Endodermal cell (in vitro differentiated cells): ENCODE measurements around the gene ZNF70. TPM values are rescaled to one million over a fixed set of nuclear protein-coding genes. Genes with fewer than 3 reads are reported as not detected.

ENCODE experiments used
- DNase-seq: peaks from one replicate; pipeline ENCODE4 v3.0.0-alpha.2; 2017
- H3K27ac ChIP-seq: 2 replicates; pipeline ENCODE4 v1.5.1; 2013; ENCODE audit warnings: mild to moderate bottlenecking, low read depth, low read length, moderate library complexity
- H3K27me3 ChIP-seq: 2 replicates; pipeline ENCODE4 v1.6.1; 2013; ENCODE audit warnings: mild to moderate bottlenecking, low read length, moderate library complexity; ENCODE audit not compliant: insufficient read depth, control insufficient read depth, poor library complexity, severe bottlenecking
- H3K36me3 ChIP-seq: 2 replicates; pipeline ENCODE4 v1.7.0; 2013; ENCODE audit warnings: mild to moderate bottlenecking, low read length, moderate library complexity; ENCODE audit not compliant: control insufficient read depth, insufficient read depth
- H3K4me1 ChIP-seq: one replicate; pipeline ENCODE4 v1.7.0; 2013; ENCODE audit warnings: low read length; ENCODE audit not compliant: control insufficient read depth, insufficient read depth
- H3K4me3 ChIP-seq: 2 replicates; pipeline ENCODE4 v1.5.1; 2013; ENCODE audit warnings: mild to moderate bottlenecking, low read length, moderate library complexity
- H3K9ac ChIP-seq: 2 replicates; pipeline ENCODE4 v1.6.1; 2013; ENCODE audit warnings: mild to moderate bottlenecking, low read length, moderate library complexity; ENCODE audit not compliant: poor library complexity, severe bottlenecking; ENCODE audit errors: extremely low read depth
- H3K9me3 ChIP-seq: 2 replicates; pipeline ENCODE4 v1.6.1; 2013; ENCODE audit warnings: mild to moderate bottlenecking, low read length, moderate library complexity; ENCODE audit not compliant: control insufficient read depth
- H3K27ac Mint-ChIP-seq: 2 replicates; pipeline ENCODE4 v1.8.0; 2020; ENCODE audit warnings: mixed read lengths
- H3K27me3 Mint-ChIP-seq: 2 replicates; pipeline ENCODE4 v1.8.0; 2021; ENCODE audit warnings: mild to moderate bottlenecking, mixed read lengths; ENCODE audit not compliant: insufficient read depth
- H3K36me3 Mint-ChIP-seq: 2 replicates; pipeline ENCODE4 v1.8.0; 2020; ENCODE audit warnings: low read depth, mixed read lengths
- H3K4me1 Mint-ChIP-seq: 2 replicates; pipeline ENCODE4 v1.8.0; 2020; ENCODE audit warnings: mixed read lengths
- H3K4me3 Mint-ChIP-seq: 2 replicates; pipeline ENCODE4 v1.8.0; 2020; ENCODE audit warnings: mild to moderate bottlenecking, moderate library complexity, mixed read lengths
- H3K9me3 Mint-ChIP-seq: 2 replicates; pipeline ENCODE4 v1.8.0; 2020; ENCODE audit warnings: mild to moderate bottlenecking, mixed read lengths
- CTCF ChIP-seq: fragments of 200-600 bp; sonication (generic); conservative IDR thresholded peaks from 2 replicates; pipeline ENCODE4 v1.5.0; 2021; ENCODE audit warnings: antibody characterized with exemption, mild to moderate bottlenecking
- whole genome bisulfite sequencing, 2 experiments: methylation state at CpG; one replicate each; pipeline versions ENCODE4 v1.1.5 to v1.1.7; 2013; ENCODE audit warnings: missing lambda C conversion rate in 2 of 2, mixed read lengths in 1 of 2; ENCODE audit not compliant: insufficient coverage in 1 of 2, insufficient read length in 1 of 2; 5-methylcytosine and 5-hydroxymethylcytosine counted together
- total RNA-seq, 2 donors: library from RNA; stranded (reverse); fragmentation: NEBNext Ultra II Directional in 1 of 2; extraction: Animal tissue kit (Norgen Biotek cat#: 25700) in 1 of 2; gene quantifications; 2 replicates in 1 of 2; 3 replicates in 1 of 2; pipeline ENCODE4 v1.2.1, GENCODE V29; 2021

Gene ZNF70
- total RNA-seq, 2 donors from 2014 or later = 4.7 to 5.7 TPM

- H3K9me3 ChIP-seq = no peaks in the 10 kb centered on the region
- TF ChIP-seq CTCF = no peak
- no peaks in the 10 kb centered on the region for H3K27me3 Mint-ChIP-seq
- H3K4me1 Mint-ChIP-seq = no peaks in the 10 kb centered on the region
- H3K4me3 ChIP-seq = no peak overlapping the region
- peak; percentile 58 for DNase-seq
- H3K9me3 Mint-ChIP-seq = no peaks in the 10 kb centered on the region
- no peak overlapping the region for H3K27ac Mint-ChIP-seq
- no peaks in the 10 kb centered on the region for H3K27me3 ChIP-seq
- no peak overlapping the region for H3K27ac ChIP-seq
- H3K4me3 Mint-ChIP-seq = no peak overlapping the region
- WGBS, 2 experiments = 90% methylated on average over 4 of the region's 4 CpGs
- H3K9ac ChIP-seq = no peak overlapping the region
- H3K36me3 ChIP-seq = peaks cover 42% of the 10 kb centered on the region
- no peaks in the 10 kb centered on the region for H3K4me1 ChIP-seq
- H3K36me3 Mint-ChIP-seq = peaks cover 42% of the 10 kb centered on the region
Observed at GRCh38 chr22:23698094-23698493, 52.8 kb downstream of the ZNF70 start.

- no peak for TF ChIP-seq CTCF
- Mint-ChIP-seq H3K4me1 (no peaks in the 10 kb centered on the region), H3K27me3 (no peaks in the 10 kb centered on the region), H3K9me3 (no peaks in the 10 kb centered on the region), H3K27ac (no peak overlapping the region), H3K36me3 (peaks cover 46% of the 10 kb centered on the region), H3K4me3 (no peak overlapping the region)
- Histone ChIP-seq H3K27me3 (no peaks in the 10 kb centered on the region), H3K9me3 (no peaks in the 10 kb centered on the region), H3K36me3 (peaks cover 40% of the 10 kb centered on the region), H3K4me1 (no peaks in the 10 kb centered on the region), H3K9ac (no peak overlapping the region), H3K27ac (no peak overlapping the region), H3K4me3 (no peak overlapping the region)
- WGBS, 2 experiments = 92 to 100% methylated on average over 3 to 11 of the region's 11 CpGs
- DNase-seq = no peak
Observed at GRCh38 chr22:23697031-23697970, 53.6 kb downstream of the ZNF70 start.

GRCh38 chr22:23696326-23696851 is 54.5 kb downstream of the ZNF70 start:
- Mint-ChIP-seq H3K27ac (no peak overlapping the region), H3K9me3 (no peaks in the 10 kb centered on the region), H3K36me3 (peaks cover 37% of the 10 kb centered on the region), H3K4me1 (no peaks in the 10 kb centered on the region), H3K4me3 (no peak overlapping the region), H3K27me3 (no peaks in the 10 kb centered on the region)
- no peak for TF ChIP-seq CTCF
- no peaks in the 10 kb centered on the region for H3K9me3 ChIP-seq
- WGBS, 2 experiments = 95 to 98% methylated on average over 7 to 13 of the region's 13 CpGs
- H3K27me3 ChIP-seq = no peaks in the 10 kb centered on the region
- no peaks in the 10 kb centered on the region for H3K4me1 ChIP-seq
- peaks cover 32% of the 10 kb centered on the region for H3K36me3 ChIP-seq
- no peak overlapping the region for H3K4me3 ChIP-seq
- H3K9ac ChIP-seq = no peak overlapping the region
- DNase-seq = no peak
- H3K27ac ChIP-seq = no peak overlapping the region
